ENCODE data around the gene RELN. TPM values are rescaled to one million over a fixed set of nuclear protein-coding genes. Genes with fewer than 3 reads are reported as not detected.

Gene RELN
- total RNA-seq, 2 experiments from 2014 or later: not detected

- Mint-ChIP-seq H3K27me3 (peaks cover 17% of the 10 kb centered on the region), H3K36me3 (ENCODE audit: low read depth) (no peaks in the 10 kb centered on the region), H3K9me3 (ENCODE audit: low read depth) (no peaks in the 10 kb centered on the region), H3K27ac (no peak overlapping the region), H3K4me1 (no peaks in the 10 kb centered on the region), H3K4me3 (no peak overlapping the region)
- DNase-seq (no peak), ATAC-seq (no peak)
- ChIA-PET CTCF (no interaction called here), POLR2A (no interaction called here)
- intact Hi-C loops (cut with DNase I, micrococcal nuclease): no loop called here
Measured at GRCh38 chr7:103577059-103577458, 412.4 kb downstream of the RELN start.

DNA sequence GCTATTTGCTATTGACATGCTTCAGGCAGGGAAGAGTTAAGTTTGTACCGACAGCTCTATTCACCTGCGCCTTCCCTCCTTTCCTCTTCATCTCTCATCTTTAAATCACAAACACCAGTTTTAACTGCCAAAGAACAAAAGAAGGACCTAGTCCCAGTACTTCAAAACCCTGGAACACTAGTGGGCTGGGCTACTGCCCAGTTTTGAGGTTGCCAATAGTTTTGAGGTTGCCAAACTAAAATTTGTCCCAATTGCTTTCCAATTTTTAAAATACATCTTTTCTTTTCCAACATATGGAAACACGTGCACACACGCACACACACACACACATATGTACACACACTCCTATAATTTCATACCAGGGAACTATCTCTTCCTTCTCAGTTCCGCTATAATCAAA lies 412.8 kb downstream of the RELN start:
- POLR2A ChIA-PET: no interaction called here
- CTCF ChIA-PET: no interaction called here
- peaks cover 16% of the 10 kb centered on the region for H3K27me3 Mint-ChIP-seq
- H3K27ac Mint-ChIP-seq: no peak overlapping the region
- no peaks in the 10 kb centered on the region for H3K9me3 Mint-ChIP-seq (ENCODE audit: low read depth)
- no peak overlapping the region for H3K4me3 Mint-ChIP-seq
- no peak for ATAC-seq
- H3K36me3 Mint-ChIP-seq (ENCODE audit: low read depth): no peaks in the 10 kb centered on the region
- no peaks in the 10 kb centered on the region for H3K4me1 Mint-ChIP-seq
- no peak for DNase-seq
- intact Hi-C loops (cut with DNase I, micrococcal nuclease): no loop called here

- peaks cover 12% of the 10 kb centered on the region for H3K27me3 Mint-ChIP-seq
- ChIA-PET CTCF (interaction anchor here (0.5 to 2.7 kb wide), 5 partner anchors 49 to 588 kb away, joined by 3 to 13 read pairs (median 3); no protein-coding TSS in a partner anchor), POLR2A (no interaction called here)
- H3K36me3 Mint-ChIP-seq (ENCODE audit: low read depth): no peaks in the 10 kb centered on the region
- no peak overlapping the region for H3K27ac Mint-ChIP-seq
- ATAC-seq (no peak), DNase-seq (no peak)
- no peaks in the 10 kb centered on the region for H3K4me1 Mint-ChIP-seq
- H3K4me3 Mint-ChIP-seq: no peak overlapping the region
- no peaks in the 10 kb centered on the region for H3K9me3 Mint-ChIP-seq (ENCODE audit: low read depth)
- intact Hi-C loops (cut with DNase I, micrococcal nuclease): loop anchor here in 1 of 2 experiments (5.0 kb wide), 1 partner anchor 693 kb away; no protein-coding TSS in a partner anchor
Measured at GRCh38 chr7:103574576-103574975, 414.9 kb downstream of the RELN start.

DNA sequence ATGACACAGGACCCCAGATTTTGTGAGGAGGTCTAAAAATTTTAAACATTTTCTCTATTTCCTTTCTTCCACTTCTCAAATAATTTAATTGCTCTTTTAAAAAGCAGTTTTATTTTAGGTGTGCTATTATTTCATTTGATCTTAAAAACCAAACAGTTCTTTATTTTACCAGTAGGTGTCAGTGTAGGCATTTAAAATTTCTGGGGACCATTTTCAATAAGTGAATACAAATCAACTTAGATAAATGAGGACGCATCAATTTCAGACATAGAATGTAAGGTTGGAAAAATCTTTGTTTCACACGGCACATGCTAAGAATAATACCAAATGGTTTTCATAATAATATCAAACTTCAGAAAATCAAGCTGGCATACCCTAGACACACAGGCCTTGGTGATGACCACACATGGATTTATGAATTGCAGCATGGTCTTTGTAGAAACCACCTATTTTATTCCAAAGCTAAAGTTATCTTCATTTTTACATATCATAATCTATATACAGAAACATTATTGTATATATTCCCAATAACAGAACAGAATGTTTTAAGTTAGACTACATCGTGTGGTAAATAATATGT lies 415.9 kb downstream of the RELN start:
- POLR2A ChIA-PET: no interaction called here
- DNase-seq (no peak), ATAC-seq (no peak)
- no peak overlapping the region for H3K27ac Mint-ChIP-seq
- intact Hi-C loops (cut with DNase I, micrococcal nuclease): loop anchor here (1.0 to 5.0 kb wide), 5 partner anchors 126 to 1345 kb away; no protein-coding TSS in a partner anchor
- H3K27me3 Mint-ChIP-seq: peaks cover 8% of the 10 kb centered on the region
- H3K4me1 Mint-ChIP-seq: no peaks in the 10 kb centered on the region
- H3K9me3 Mint-ChIP-seq (ENCODE audit: low read depth): no peaks in the 10 kb centered on the region
- CTCF ChIA-PET: interaction anchor here (0.6 to 2.7 kb wide), 9 partner anchors 8 to 1006 kb away, joined by 3 to 13 read pairs (median 3); no protein-coding TSS in a partner anchor
- no peaks in the 10 kb centered on the region for H3K36me3 Mint-ChIP-seq (ENCODE audit: low read depth)
- H3K4me3 Mint-ChIP-seq: no peak overlapping the region

DNA sequence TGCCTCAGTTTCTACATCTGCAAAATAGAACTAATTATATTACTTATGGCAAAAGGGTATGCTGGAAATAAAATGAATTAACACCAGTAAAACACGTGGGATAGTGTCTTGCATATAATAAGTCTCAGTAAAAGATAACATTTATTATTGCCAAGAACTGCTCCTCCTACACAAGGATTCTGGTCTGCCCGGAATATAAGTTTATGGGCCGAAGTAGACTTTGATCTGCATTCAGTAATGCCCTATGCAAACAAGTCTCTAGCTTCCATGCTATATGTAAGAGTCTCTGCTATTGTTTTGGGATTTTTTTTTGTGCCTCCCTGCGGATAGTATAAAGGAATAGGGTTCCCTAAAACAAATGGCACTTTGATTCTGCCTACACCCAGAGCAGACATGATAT lies 417.9 kb downstream of the RELN start:
- DNase-seq: no peak
- Mint-ChIP-seq H3K4me1 (no peaks in the 10 kb centered on the region), H3K9me3 (ENCODE audit: low read depth) (no peaks in the 10 kb centered on the region), H3K27ac (no peak overlapping the region), H3K36me3 (ENCODE audit: low read depth) (no peaks in the 10 kb centered on the region), H3K27me3 (peaks cover 8% of the 10 kb centered on the region), H3K4me3 (no peak overlapping the region)
- POLR2A ChIA-PET: no interaction called here
- CTCF ChIA-PET: interaction anchor here (0.6 to 1.5 kb wide), 3 partner anchors 53 to 181 kb away, joined by 3 to 5 read pairs (median 3); no protein-coding TSS in a partner anchor
- intact Hi-C loops (cut with DNase I, micrococcal nuclease): loop anchor here in 1 of 2 experiments (5.0 kb wide), 1 partner anchor 696 kb away; no protein-coding TSS in a partner anchor
- no peak for ATAC-seq

- no peaks in the 10 kb centered on the region for H3K9me3 Mint-ChIP-seq (ENCODE audit: low read depth)
- no peaks in the 10 kb centered on the region for H3K4me1 Mint-ChIP-seq
- H3K27me3 Mint-ChIP-seq: peaks cover 8% of the 10 kb centered on the region
- no peak overlapping the region for H3K27ac Mint-ChIP-seq
- no peak for DNase-seq
- H3K36me3 Mint-ChIP-seq (ENCODE audit: low read depth): no peaks in the 10 kb centered on the region
- no peak overlapping the region for H3K4me3 Mint-ChIP-seq
- POLR2A ChIA-PET: no interaction called here
- CTCF ChIA-PET: interaction anchor here (0.6 to 0.7 kb wide), 2 partner anchors 78 to 1345 kb away, joined by 3 read pairs; no protein-coding TSS in a partner anchor
- no peak for ATAC-seq
- intact Hi-C loops (cut with DNase I, micrococcal nuclease): loop anchor here in 1 of 2 experiments (5.0 kb wide), 1 partner anchor 698 kb away; no protein-coding TSS in a partner anchor
Measured at GRCh38 chr7:103569621-103570305, 419.7 kb downstream of the RELN start.

- no peak for ATAC-seq
- Mint-ChIP-seq H3K27me3 (peaks cover 12% of the 10 kb centered on the region), H3K27ac (no peak overlapping the region), H3K9me3 (ENCODE audit: low read depth) (no peaks in the 10 kb centered on the region), H3K36me3 (ENCODE audit: low read depth) (no peaks in the 10 kb centered on the region), H3K4me1 (no peaks in the 10 kb centered on the region), H3K4me3 (no peak overlapping the region)
- CTCF ChIA-PET: no interaction called here
- no peak for DNase-seq
- intact Hi-C loops (cut with DNase I, micrococcal nuclease): no loop called here
- POLR2A ChIA-PET: no interaction called here
Measured at GRCh38 chr7:103564416-103564815, 425.0 kb downstream of the RELN start.

DNA sequence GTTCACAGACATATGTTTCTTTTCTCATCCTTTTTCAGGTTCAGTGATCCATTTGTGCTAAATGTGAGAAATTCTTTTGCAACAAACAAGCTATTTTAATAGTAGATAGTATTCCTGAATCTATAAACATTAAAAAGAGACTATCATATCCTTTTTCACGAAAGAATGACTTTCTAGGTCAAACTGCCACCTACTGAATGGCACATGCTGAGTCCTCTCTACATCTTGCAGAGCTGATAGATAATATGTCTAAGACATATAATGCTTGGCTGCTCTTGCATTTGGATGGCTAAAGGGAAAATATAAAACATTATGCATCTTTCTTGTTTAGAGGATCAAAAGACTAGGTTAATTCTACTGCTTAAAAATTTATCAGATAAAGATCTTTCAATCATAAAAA lies 429.3 kb downstream of the RELN start:
- ATAC-seq (no peak), DNase-seq (no peak)

GRCh38 chr7:103551016-103551415 lies 438.4 kb downstream of the RELN start:
- ChIA-PET POLR2A (no interaction called here), CTCF (no interaction called here)
- Mint-ChIP-seq H3K4me1 (no peaks in the 10 kb centered on the region), H3K27ac (no peak overlapping the region), H3K27me3 (peaks cover 14% of the 10 kb centered on the region), H3K36me3 (ENCODE audit: low read depth) (no peaks in the 10 kb centered on the region), H3K4me3 (no peak overlapping the region), H3K9me3 (ENCODE audit: low read depth) (no peaks in the 10 kb centered on the region)
- ATAC-seq: no peak
- no peak for DNase-seq
- intact Hi-C loops (cut with DNase I, micrococcal nuclease): no loop called here

More for the DNA sequence above, 429.3 kb downstream of the RELN start:
- no peaks in the 10 kb centered on the region for H3K4me1 Mint-ChIP-seq
- H3K4me3 Mint-ChIP-seq: no peak overlapping the region
- no peak overlapping the region for H3K27ac Mint-ChIP-seq
- peaks cover 18% of the 10 kb centered on the region for H3K27me3 Mint-ChIP-seq
- intact Hi-C loops (cut with DNase I, micrococcal nuclease): no loop called here
- ChIA-PET POLR2A (no interaction called here), CTCF (interaction anchor here (0.7 kb wide), 1 partner anchor 1236 kb away, joined by 3 read pairs; no protein-coding TSS in a partner anchor)
- H3K36me3 Mint-ChIP-seq (ENCODE audit: low read depth): no peaks in the 10 kb centered on the region
- no peaks in the 10 kb centered on the region for H3K9me3 Mint-ChIP-seq (ENCODE audit: low read depth)

- no peak for ATAC-seq
- POLR2A ChIA-PET: no interaction called here
- H3K4me3 Mint-ChIP-seq: no peak overlapping the region
- no peaks in the 10 kb centered on the region for H3K9me3 Mint-ChIP-seq (ENCODE audit: low read depth)
- peaks cover 18% of the 10 kb centered on the region for H3K27me3 Mint-ChIP-seq
- CTCF ChIA-PET: no interaction called here
- intact Hi-C loops (cut with DNase I, micrococcal nuclease): no loop called here
- no peak overlapping the region for H3K27ac Mint-ChIP-seq
- H3K36me3 Mint-ChIP-seq (ENCODE audit: low read depth): no peaks in the 10 kb centered on the region
- H3K4me1 Mint-ChIP-seq: no peaks in the 10 kb centered on the region
- DNase-seq: no peak
Measured at GRCh38 chr7:103549786-103550185, 439.7 kb downstream of the RELN start.

- Mint-ChIP-seq H3K4me1 (no peaks in the 10 kb centered on the region), H3K4me3 (no peak overlapping the region), H3K36me3 (ENCODE audit: low read depth) (no peaks in the 10 kb centered on the region), H3K27ac (no peak overlapping the region), H3K27me3 (peaks cover 19% of the 10 kb centered on the region), H3K9me3 (ENCODE audit: low read depth) (no peaks in the 10 kb centered on the region)
- ATAC-seq (no peak), DNase-seq (no peak)
- intact Hi-C loops (cut with DNase I, micrococcal nuclease): no loop called here
- ChIA-PET POLR2A (no interaction called here), CTCF (no interaction called here)
Measured at GRCh38 chr7:103547451-103548284, 441.8 kb downstream of the RELN start.

Data from activated CD4-positive, alpha-beta T cell treated with anti-CD3 and anti-CD28 coated beads for 36 hours (primary cell).